Loucy (cell line): Measurements from ENCODE around the gene ISLR.

Experiments
- H2AFZ ChIP-seq: fragments of 200-600 bp; sonication (generic); 2 replicates; pipeline ENCODE4 v1.6.0; 2016; ENCODE audit warnings: antibody characterized with exemption, mild to moderate bottlenecking, low read length, moderate library complexity
- H3F3A ChIP-seq: fragments of 200-600 bp; 2 replicates; pipeline ENCODE4 v1.6.0; 2016; ENCODE audit warnings: antibody characterized with exemption, low read depth, mild to moderate bottlenecking
- H3K27me3 ChIP-seq: fragments of 200-600 bp; sonication (generic); 2 replicates; pipeline ENCODE4 v1.6.1; 2014; ENCODE audit warnings: low read length, mild to moderate bottlenecking; ENCODE audit not compliant: insufficient read depth, poor library complexity, severe bottlenecking
- H3K36me3 ChIP-seq: fragments of 200-600 bp; sonication (generic); 2 replicates; pipeline ENCODE4 v1.6.1; 2016; ENCODE audit warnings: low read length; ENCODE audit not compliant: insufficient read depth
- H3K4me1 ChIP-seq: fragments of 200-600 bp; sonication (generic); 2 replicates; pipeline ENCODE4 v1.5.1; 2014; ENCODE audit warnings: low read length, mild to moderate bottlenecking; ENCODE audit not compliant: insufficient read depth, poor library complexity, severe bottlenecking
- H3K4me2 ChIP-seq: fragments of 200-600 bp; sonication (generic); 2 replicates; pipeline ENCODE4 v1.6.0; 2014; ENCODE audit warnings: antibody characterized with exemption, low read length, low read depth, mild to moderate bottlenecking; ENCODE audit not compliant: poor library complexity, severe bottlenecking
- H3K4me3 ChIP-seq: fragments of 200-600 bp; sonication (generic); 2 replicates; pipeline ENCODE4 v1.5.1; 2014; ENCODE audit warnings: low read length, mild to moderate bottlenecking, mixed read lengths; ENCODE audit not compliant: poor library complexity, severe bottlenecking
- H3K79me2 ChIP-seq: fragments of 200-600 bp; sonication (generic); 2 replicates; pipeline ENCODE4 v1.6.1; 2014; ENCODE audit warnings: low read length; ENCODE audit not compliant: insufficient read depth
- H3K9ac ChIP-seq: fragments of 200-600 bp; sonication (generic); 2 replicates; pipeline ENCODE4 v1.6.0; 2014; ENCODE audit warnings: mild to moderate bottlenecking, low read depth, low read length, moderate library complexity; ENCODE audit not compliant: poor library complexity, severe bottlenecking
- H3K9me2 ChIP-seq: fragments of 200-600 bp; sonication (generic); replicated peaks from 2 replicates; pipeline ENCODE4 v1.6.1; 2016; ENCODE audit warnings: low read depth, low read length, mixed read lengths
- H3K9me3 ChIP-seq: fragments of 200-600 bp; sonication (generic); 2 replicates; pipeline ENCODE4 v1.6.1; 2014; ENCODE audit warnings: mild to moderate bottlenecking, antibody characterized with exemption, low read length, low read depth; ENCODE audit not compliant: insufficient read depth
- H4K20me1 ChIP-seq: fragments of 200-600 bp; sonication (generic); 2 replicates; pipeline ENCODE4 v1.6.0; 2014; ENCODE audit warnings: antibody characterized with exemption, low read length, mild to moderate bottlenecking; ENCODE audit not compliant: insufficient read depth, poor library complexity, severe bottlenecking
- CTCF ChIP-seq: fragments of 200-600 bp; sonication (generic); conservative IDR thresholded peaks from 2 replicates; pipeline ENCODE4 v1.5.1; 2014; ENCODE audit warnings: mild to moderate bottlenecking, antibody characterized with exemption, low read length
- EZH2phosphoT487 ChIP-seq: fragments of 200-600 bp; IDR thresholded peaks from 2 replicates; pipeline ENCODE4 v1.6.1; 2018; ENCODE audit warnings: antibody characterized with exemption, mild to moderate bottlenecking, moderate library complexity, borderline replicate concordance

ISLR gene

DNA sequence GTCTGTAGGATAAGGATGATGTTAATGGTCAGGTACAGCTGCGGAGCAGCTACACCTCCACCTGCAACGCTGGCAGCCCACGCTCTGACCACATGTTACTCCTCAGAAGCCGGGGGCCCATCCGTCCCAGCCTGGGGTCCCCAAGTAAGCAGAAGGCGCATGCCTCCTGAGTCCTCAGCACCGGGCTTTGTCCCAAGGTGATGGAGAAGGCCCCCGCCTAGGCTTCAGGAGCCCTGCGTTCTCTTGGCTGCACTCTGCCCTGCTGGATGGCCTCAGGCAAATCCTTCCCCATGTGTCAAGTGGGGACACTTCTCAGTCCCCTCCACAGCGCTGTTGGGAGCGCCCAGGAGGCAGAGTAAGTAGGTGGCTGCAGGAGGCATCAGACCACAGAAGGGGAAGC lies 14.7 kb downstream of the ISLR start:
- no peak overlapping the region for H3K4me2 ChIP-seq
- no peak overlapping the region for H3K9ac ChIP-seq
- H3K9me3 ChIP-seq = no peaks in the 10 kb centered on the region
- no peaks in the 10 kb centered on the region for H3K9me2 ChIP-seq
- H3K4me3 ChIP-seq = no peak overlapping the region
- no peaks in the 10 kb centered on the region for H3F3A ChIP-seq
- H3K4me1 ChIP-seq = no peaks in the 10 kb centered on the region
- H3K27me3 ChIP-seq = no peaks in the 10 kb centered on the region
- no peak overlapping the region for H2AFZ ChIP-seq
- no peaks in the 10 kb centered on the region for H4K20me1 ChIP-seq
- no peaks in the 10 kb centered on the region for H3K79me2 ChIP-seq
- TF ChIP-seq EZH2phosphoT487 (no peak), CTCF (no peak)
- H3K36me3 ChIP-seq = peaks cover 7% of the 10 kb centered on the region; the same call in 1 of the 2 replicates

- Histone ChIP-seq H3K4me2 (no peak overlapping the region), H3K4me1 (no peaks in the 10 kb centered on the region), H3K79me2 (no peaks in the 10 kb centered on the region), H3K27me3 (no peaks in the 10 kb centered on the region), H3K9me2 (no peaks in the 10 kb centered on the region), H3F3A (no peaks in the 10 kb centered on the region), H3K36me3 (peaks cover 37% of the 10 kb centered on the region; the same call in 1 of the 2 replicates), H4K20me1 (no peaks in the 10 kb centered on the region), H3K9me3 (no peaks in the 10 kb centered on the region), H2AFZ (no peak overlapping the region), H3K4me3 (no peak overlapping the region), H3K9ac (no peak overlapping the region)
- no peak for TF ChIP-seq EZH2phosphoT487
- TF ChIP-seq CTCF = no peak
These were observed 18.3 kb downstream of the ISLR start for GRCh38 chr15:74191798-74192197.

DNA sequence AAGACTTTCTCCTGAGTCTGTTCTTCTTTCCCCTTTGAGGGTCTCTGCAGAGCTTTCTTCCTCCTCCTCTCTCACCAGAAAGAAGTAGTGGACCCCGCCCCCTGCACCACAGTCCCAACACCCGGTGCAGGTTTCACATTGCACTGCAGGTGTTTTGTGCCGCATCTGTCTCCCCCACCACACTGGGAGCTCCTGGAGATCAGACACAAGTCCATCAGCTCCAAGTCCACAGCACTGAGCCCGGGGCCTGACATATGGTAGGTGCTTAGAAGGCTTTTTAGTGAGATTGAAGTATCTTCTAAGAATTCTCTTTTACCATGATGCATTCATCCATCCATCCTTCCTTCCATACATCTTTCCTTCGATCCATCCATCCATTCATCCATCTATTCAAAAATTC lies 19.2 kb downstream of the ISLR start:
- H3K4me1 ChIP-seq = no peaks in the 10 kb centered on the region
- no peaks in the 10 kb centered on the region for H3F3A ChIP-seq
- no peak overlapping the region for H3K9ac ChIP-seq
- H3K4me2 ChIP-seq = no peak overlapping the region
- no peaks in the 10 kb centered on the region for H3K9me3 ChIP-seq
- peaks cover 46% of the 10 kb centered on the region; the same call in 1 of the 2 replicates for H3K36me3 ChIP-seq
- no peaks in the 10 kb centered on the region for H3K9me2 ChIP-seq
- H3K79me2 ChIP-seq = 0 out of 2 replicates have a peak, but pooled peaks cover 4% of the 10 kb centered on the region
- H3K27me3 ChIP-seq = no peaks in the 10 kb centered on the region
- H4K20me1 ChIP-seq = no peaks in the 10 kb centered on the region
- H3K4me3 ChIP-seq = no peak overlapping the region
- H2AFZ ChIP-seq = no peak overlapping the region
- TF ChIP-seq EZH2phosphoT487 = no peak
- no peak for TF ChIP-seq CTCF
